Measurements from ENCODE around the gene ARFGAP1. TPM values are rescaled to one million over a fixed set of nuclear protein-coding genes. Genes with fewer than 3 reads are reported as not detected.
"Not testable (repeated sequence)": the region's sequence is repeated elsewhere in the genome, so short reads cannot be mapped to it uniquely, and the experiment has no call there.

Gene ARFGAP1
- total RNA-seq, 4 donors from 2014 or later: 31.0 to 55.1 (median 36.9) TPM

- no peak overlapping the region for H3K4me3 ChIP-seq (ENCODE audit: low read depth, poor library complexity, severe bottlenecking)
- no peak for TF ChIP-seq CTCF (IDR thresholded peaks at IDR 0.05)
- TF ChIP-seq POLR2A (IDR thresholded peaks at IDR 0.05): no peak
- intact Hi-C loops (cut with DNase I; ENCODE audit: low total_unique reads): no loop called here
- no peak for DNase-seq (ENCODE audit: low spot score in 2 of 2)
- WGBS, 2 donors: 85 to 95% methylated on average over 14 to 15 of the region's 15 CpGs
Measured at GRCh38 chr20:63249891-63250290, 22.7 kb upstream of the ARFGAP1 start.

- H3K4me3 ChIP-seq (ENCODE audit: low read depth, poor library complexity, severe bottlenecking); intact Hi-C loops (cut with DNase I; ENCODE audit: low total_unique reads); DNase-seq (ENCODE audit: low spot score in 2 of 2): not testable (repeated sequence)
- 33 to 37% methylated on average over 13 to 14 of the region's 14 CpGs for WGBS, 2 donors
Measured at GRCh38 chr20:63251350-63251749, 21.3 kb upstream of the ARFGAP1 start.

GRCh38 chr20:63252284-63252711 is 20.3 kb upstream of the ARFGAP1 start:
- TF ChIP-seq POLR2A (IDR thresholded peaks at IDR 0.05) (no peak), CTCF (IDR thresholded peaks at IDR 0.05) (no peak)
- no peak overlapping the region for H3K4me3 ChIP-seq (ENCODE audit: low read depth, poor library complexity, severe bottlenecking)
- WGBS, 2 donors: 73 to 84% methylated on average over 8 of the region's 8 CpGs
- intact Hi-C loops (cut with DNase I; ENCODE audit: low total_unique reads): no loop called here
- no peak for DNase-seq (ENCODE audit: low spot score in 2 of 2)

GRCh38 chr20:63253065-63253437 is 19.6 kb upstream of the ARFGAP1 start:
- 31 to 34% methylated on average over 10 to 16 of the region's 16 CpGs for WGBS, 2 donors
- TF ChIP-seq CTCF (IDR thresholded peaks at IDR 0.05) (no peak), POLR2A (IDR thresholded peaks at IDR 0.05) (no peak)
- intact Hi-C loops (cut with DNase I; ENCODE audit: low total_unique reads): no loop called here
- H3K4me3 ChIP-seq (ENCODE audit: low read depth, poor library complexity, severe bottlenecking): no peak overlapping the region
- DNase-seq (ENCODE audit: low spot score in 2 of 2): no peak

GRCh38 chr20:63253438-63254231 is 19.0 kb upstream of the ARFGAP1 start:
- intact Hi-C loops (cut with DNase I; ENCODE audit: low total_unique reads): no loop called here
- no peak overlapping the region for H3K4me3 ChIP-seq (ENCODE audit: low read depth, poor library complexity, severe bottlenecking)
- no peak for DNase-seq (ENCODE audit: low spot score in 2 of 2)
- TF ChIP-seq CTCF (IDR thresholded peaks at IDR 0.05) (no peak), POLR2A (IDR thresholded peaks at IDR 0.05) (no peak)
- WGBS, 2 donors: 1 to 7% methylated on average over 11 to 23 of the region's 89 CpGs

- DNase-seq (ENCODE audit: low spot score in 2 of 2): no peak
- no peak within 1 kb of the TSS for H3K4me3 ChIP-seq (ENCODE audit: low read depth, poor library complexity, severe bottlenecking)
- intact Hi-C loops (cut with DNase I; ENCODE audit: low total_unique reads): no loop called here
- TF ChIP-seq POLR2A (IDR thresholded peaks at IDR 0.05): no peak
- TF ChIP-seq CTCF (IDR thresholded peaks at IDR 0.05): no peak
- WGBS, 2 donors: 10 to 15% methylated on average over 4 of the region's 46 CpGs
Measured at GRCh38 chr20:63254232-63254605, 18.4 kb upstream of the ARFGAP1 start, which contains the start of gene NKAIN4. NKAIN4 (minus strand) TSS chr20:63254463; CDS start chr20:63254450, 13 bp downstream.

All from lower leg skin (tissue), 4 donors.